ENCODE results near the gene GOLGA8K.
"Not testable (repeated sequence)": the region's sequence is repeated elsewhere in the genome, so short reads cannot be mapped to it uniquely, and the experiment has no call there.

The GOLGA8K gene, protein sequence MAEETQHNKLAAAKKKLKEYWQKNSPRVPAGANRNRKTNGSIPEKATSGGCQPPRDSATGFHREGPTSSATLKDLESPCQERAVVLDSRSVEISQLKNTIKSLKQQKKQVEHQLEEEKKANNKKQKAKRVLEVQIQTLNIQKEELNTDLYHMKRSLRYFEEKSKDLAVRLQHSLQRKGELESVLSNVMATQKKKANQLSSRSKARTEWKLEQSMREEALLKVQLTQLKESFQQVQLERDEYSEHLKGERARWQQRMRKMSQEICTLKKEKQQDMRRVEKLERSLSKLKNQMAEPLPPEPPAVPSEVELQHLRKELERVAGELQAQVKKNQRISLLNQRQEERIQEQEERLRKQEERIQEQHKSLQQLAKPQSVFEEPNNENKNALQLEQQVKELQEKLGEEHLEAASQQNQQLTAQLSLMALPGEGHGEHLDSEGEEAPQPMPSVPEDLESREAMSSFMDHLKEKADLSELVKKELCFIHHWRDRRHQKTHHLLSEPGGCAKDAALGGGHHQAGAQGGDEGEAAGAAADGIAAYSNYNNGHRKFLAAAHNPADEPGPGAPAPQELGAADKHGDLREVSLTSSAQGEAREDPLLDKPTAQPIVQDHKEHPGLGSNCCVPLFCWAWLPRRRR

DNA sequence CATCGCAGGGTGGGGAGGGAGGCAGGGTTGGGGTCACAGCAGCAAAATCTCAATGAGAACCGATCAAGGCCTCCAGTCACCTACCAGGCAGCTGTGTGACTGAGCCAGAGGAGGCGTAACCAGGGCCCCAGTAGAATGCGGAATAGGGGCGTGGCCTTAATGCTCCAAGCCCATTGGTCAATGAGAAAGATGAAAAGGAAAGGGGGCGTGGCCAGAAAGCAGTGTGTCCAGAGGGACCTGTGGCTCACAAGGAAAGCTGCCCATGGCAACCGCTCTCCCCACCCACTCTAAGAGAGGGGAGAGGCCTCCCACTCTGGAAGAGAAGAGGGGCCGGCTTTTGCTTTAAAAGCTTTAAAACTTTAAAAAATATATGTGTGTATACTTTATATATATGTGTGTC is at the start of gene GOLGA8K:
Gene GOLGA8K, minus strand, starts transcription at position 101 of the 400 bp plus-strand sequence. Its CDS starts 98 bp downstream, at position 3.
- H3K27me3 ChIP-seq (ENCODE audit: low read depth, low read length); H3K27ac ChIP-seq (ENCODE audit: low read length); H3K4me3 ChIP-seq (ENCODE audit: low read depth in 1 of 2, low read length in 2 of 2); H3K9me3 ChIP-seq (ENCODE audit: control insufficient read depth in 1 of 2, low read length in 2 of 2); H3K36me3 ChIP-seq (ENCODE audit: control insufficient read depth in 1 of 2, insufficient read depth in 2 of 2, low read length in 2 of 2); H3K4me1 ChIP-seq (ENCODE audit: control insufficient read depth in 1 of 2, insufficient read depth in 2 of 2, low read length in 2 of 2): not testable (repeated sequence)

DNA sequence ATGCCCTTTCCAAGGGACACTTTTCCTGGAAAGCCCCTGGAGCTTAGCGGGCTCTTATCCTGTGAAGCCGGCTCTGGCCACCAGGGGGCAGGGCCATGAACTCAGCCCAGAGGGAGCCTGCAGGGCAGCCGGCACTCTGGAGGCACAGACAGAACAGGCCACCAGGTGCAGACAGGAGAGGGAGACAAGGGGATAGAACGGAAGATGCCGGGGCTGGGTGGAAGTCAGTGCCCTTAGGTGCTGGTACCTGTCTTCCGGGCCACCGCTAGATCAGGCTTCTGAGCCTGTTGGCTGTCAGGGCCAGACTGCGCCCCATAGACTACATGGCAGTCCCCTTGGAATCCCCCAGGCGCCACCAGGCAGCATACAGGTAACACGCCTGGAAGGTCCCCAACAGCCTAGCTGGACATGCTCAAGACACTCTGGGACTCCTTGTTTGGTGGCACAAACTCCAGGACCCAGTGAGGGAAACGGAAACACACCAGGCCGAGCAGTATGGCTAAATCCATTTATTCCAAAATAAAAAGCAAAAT is 37.4 kb upstream of the GOLGA8K start:
- H3K9me3 ChIP-seq (ENCODE audit: control insufficient read depth in 1 of 2, low read length in 2 of 2); H3K4me3 ChIP-seq (ENCODE audit: low read depth in 1 of 2, low read length in 2 of 2): not testable (repeated sequence)

DNA sequence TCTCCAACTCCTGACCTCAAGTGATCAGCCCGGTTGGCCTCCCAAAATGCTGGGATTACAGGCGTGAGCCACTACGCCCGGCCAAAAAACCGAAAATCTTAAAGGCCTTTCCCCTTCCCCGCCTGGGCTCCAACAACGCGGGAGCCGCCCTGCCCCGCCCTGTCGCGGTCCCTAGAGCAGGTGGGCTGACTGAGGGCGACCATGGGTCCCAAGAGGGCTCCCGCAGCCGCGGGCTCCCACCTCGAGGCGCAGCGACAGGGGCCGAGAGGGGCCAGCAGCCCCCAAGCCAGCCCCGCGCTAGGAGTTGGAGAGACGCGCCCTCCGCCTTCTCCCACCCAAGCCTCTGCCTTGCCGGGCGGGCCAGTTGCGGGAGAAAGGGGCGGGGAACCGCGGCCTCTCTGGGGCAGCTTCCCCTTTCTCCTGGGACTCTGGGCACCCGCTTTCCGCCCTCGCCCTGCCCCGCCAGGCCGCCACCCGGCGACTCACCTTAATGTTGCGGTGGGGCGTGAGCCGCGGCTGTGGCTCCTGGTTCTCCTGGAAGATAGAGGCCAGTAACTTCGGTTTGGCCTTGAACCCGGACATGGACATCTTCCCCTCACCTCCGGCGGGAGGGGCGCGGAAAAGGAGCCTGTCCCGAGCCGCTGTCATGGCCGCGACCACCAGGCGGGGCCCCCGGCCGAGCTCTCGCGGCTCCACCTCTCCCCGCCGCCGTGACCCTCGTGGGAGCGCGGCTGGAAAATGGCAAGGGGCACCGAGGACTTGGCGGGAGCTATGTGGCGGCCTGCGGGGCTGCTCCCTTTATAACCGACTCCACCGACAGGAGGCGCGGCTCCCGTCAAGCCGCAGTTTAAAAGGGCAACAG is 31.2 kb upstream of the GOLGA8K start:
- H3K4me1 ChIP-seq (ENCODE audit: control insufficient read depth in 1 of 2, insufficient read depth in 2 of 2, low read length in 2 of 2); H3K9me3 ChIP-seq (ENCODE audit: control insufficient read depth in 1 of 2, low read length in 2 of 2); H3K36me3 ChIP-seq (ENCODE audit: control insufficient read depth in 1 of 2, insufficient read depth in 2 of 2, low read length in 2 of 2); H3K27ac ChIP-seq (ENCODE audit: low read length); H3K4me3 ChIP-seq (ENCODE audit: low read depth in 1 of 2, low read length in 2 of 2); H3K27me3 ChIP-seq (ENCODE audit: low read depth, low read length): not testable (repeated sequence)

More for the DNA sequence above, 37.4 kb upstream of the GOLGA8K start:
- H3K27ac ChIP-seq (ENCODE audit: low read length); H3K27me3 ChIP-seq (ENCODE audit: low read depth, low read length); H3K4me1 ChIP-seq (ENCODE audit: control insufficient read depth in 1 of 2, insufficient read depth in 2 of 2, low read length in 2 of 2); H3K36me3 ChIP-seq (ENCODE audit: control insufficient read depth in 1 of 2, insufficient read depth in 2 of 2, low read length in 2 of 2): not testable (repeated sequence)

DNA sequence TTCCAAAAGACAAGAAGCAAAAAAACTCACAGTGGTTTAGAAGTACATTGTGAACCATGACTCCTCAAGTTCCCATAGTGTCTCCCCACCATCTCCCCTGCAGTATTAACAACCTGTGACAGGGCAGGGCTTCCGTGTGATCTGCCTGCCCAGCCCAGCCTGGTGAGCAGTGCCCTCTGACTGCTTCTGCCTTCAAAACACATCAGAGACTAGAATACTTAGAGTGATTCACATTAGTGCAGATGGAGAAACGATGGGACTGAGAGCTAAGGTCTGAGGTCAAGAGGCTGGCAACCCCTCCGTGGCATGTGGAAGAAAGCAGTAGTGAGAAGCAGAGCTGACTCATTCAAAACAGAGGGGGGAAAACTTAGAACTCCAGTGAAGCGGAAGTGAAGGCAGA is 24.5 kb upstream of the GOLGA8K start:
- H3K27me3 ChIP-seq (ENCODE audit: low read depth, low read length); H3K4me3 ChIP-seq (ENCODE audit: low read depth in 1 of 2, low read length in 2 of 2); H3K9me3 ChIP-seq (ENCODE audit: control insufficient read depth in 1 of 2, low read length in 2 of 2); H3K36me3 ChIP-seq (ENCODE audit: control insufficient read depth in 1 of 2, insufficient read depth in 2 of 2, low read length in 2 of 2); H3K4me1 ChIP-seq (ENCODE audit: control insufficient read depth in 1 of 2, insufficient read depth in 2 of 2, low read length in 2 of 2); H3K27ac ChIP-seq (ENCODE audit: low read length): not testable (repeated sequence)

DNA sequence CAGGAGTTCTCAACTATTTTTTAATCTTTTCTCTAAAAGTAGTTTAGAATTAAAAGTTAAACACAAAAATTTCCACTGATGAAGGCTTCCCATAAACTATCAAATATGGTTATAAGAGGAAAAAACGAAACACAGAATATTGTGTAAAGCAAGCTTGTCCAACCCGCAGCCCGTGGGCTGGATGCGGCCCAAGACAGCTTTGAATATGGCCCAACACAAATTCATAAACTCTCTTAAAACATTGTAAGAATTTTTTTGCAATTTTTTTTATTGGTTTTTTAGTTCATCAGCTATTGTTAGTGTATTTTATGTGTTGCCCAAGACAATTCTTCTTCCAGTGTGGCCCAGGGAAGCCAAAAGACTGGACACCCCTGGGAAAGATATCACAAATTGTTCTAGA is 23.4 kb upstream of the GOLGA8K start:
- H3K9me3 ChIP-seq (ENCODE audit: control insufficient read depth in 1 of 2, low read length in 2 of 2); H3K27me3 ChIP-seq (ENCODE audit: low read depth, low read length); H3K36me3 ChIP-seq (ENCODE audit: control insufficient read depth in 1 of 2, insufficient read depth in 2 of 2, low read length in 2 of 2); H3K4me3 ChIP-seq (ENCODE audit: low read depth in 1 of 2, low read length in 2 of 2); H3K27ac ChIP-seq (ENCODE audit: low read length); H3K4me1 ChIP-seq (ENCODE audit: control insufficient read depth in 1 of 2, insufficient read depth in 2 of 2, low read length in 2 of 2): not testable (repeated sequence)

DNA sequence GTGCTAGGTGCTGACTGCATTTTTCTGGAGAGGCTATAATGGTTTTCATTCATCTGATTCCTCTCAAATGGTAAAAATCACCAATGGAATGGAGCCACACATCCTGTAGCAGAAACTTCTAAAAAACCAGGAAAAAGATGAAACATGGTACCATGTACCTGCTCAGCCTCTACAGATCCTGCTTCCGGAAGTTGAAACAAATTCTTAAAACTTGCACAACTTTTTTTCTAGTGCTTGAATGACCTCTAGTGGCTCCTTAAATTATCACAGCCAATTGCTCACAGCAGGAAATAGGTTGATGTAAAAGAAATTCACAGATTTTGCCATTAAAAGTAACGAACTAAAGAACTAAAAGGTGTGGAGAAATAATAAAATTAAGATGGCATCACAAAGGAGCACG is 4.8 kb upstream of the GOLGA8K start:
- H3K4me1 ChIP-seq (ENCODE audit: control insufficient read depth in 1 of 2, insufficient read depth in 2 of 2, low read length in 2 of 2); H3K27ac ChIP-seq (ENCODE audit: low read length); H3K4me3 ChIP-seq (ENCODE audit: low read depth in 1 of 2, low read length in 2 of 2); H3K27me3 ChIP-seq (ENCODE audit: low read depth, low read length); H3K36me3 ChIP-seq (ENCODE audit: control insufficient read depth in 1 of 2, insufficient read depth in 2 of 2, low read length in 2 of 2); H3K9me3 ChIP-seq (ENCODE audit: control insufficient read depth in 1 of 2, low read length in 2 of 2): not testable (repeated sequence)

DNA sequence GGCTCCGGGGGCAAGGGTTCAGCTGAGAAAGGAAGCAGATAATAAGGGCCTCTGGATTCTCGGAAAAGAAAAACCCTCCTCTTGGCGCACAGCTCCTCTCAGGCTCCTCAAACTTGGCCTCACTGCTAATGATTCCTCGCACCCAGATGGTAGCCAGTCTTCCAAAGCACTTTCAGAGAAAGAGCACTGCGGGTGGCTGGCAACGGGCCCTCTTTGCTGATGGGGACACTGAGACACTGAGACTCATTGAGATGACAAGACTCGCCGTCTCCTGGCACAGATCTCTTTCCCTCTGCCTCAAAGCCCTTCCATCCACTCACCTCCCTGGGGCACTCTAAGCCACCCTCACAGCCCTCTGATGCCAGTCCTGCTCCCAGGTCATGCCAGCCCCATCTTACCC is 6.6 kb downstream of the GOLGA8K start:
- not testable (repeated sequence) for H3K4me1 ChIP-seq (ENCODE audit: control insufficient read depth in 1 of 2, insufficient read depth in 2 of 2, low read length in 2 of 2); H3K4me3 ChIP-seq (ENCODE audit: low read depth in 1 of 2, low read length in 2 of 2); H3K36me3 ChIP-seq (ENCODE audit: control insufficient read depth in 1 of 2, insufficient read depth in 2 of 2, low read length in 2 of 2); H3K27ac ChIP-seq (ENCODE audit: low read length); H3K27me3 ChIP-seq (ENCODE audit: low read depth, low read length); H3K9me3 ChIP-seq (ENCODE audit: control insufficient read depth in 1 of 2, low read length in 2 of 2)

DNA sequence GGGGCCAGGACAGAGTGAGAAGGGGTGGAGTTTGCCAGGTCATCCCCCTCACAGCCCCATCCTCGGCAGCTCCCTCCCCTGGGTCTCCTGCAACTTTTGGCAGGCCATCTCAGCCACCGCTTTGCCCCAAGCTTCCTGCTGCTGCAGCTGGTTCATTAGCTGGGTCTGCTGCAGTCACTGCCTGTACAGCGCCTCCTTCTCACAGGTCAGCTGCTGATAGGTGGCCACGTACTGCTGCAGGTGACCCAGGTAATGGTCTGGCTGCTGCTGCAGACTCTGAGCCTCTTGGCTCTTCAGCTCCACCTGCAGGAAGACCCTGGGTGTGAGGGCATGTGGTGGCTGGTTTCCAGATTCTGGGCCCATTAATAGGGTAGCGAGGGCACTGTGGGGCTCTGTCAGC is 8.3 kb downstream of the GOLGA8K start:
- H3K4me1 ChIP-seq (ENCODE audit: control insufficient read depth in 1 of 2, insufficient read depth in 2 of 2, low read length in 2 of 2); H3K27ac ChIP-seq (ENCODE audit: low read length); H3K27me3 ChIP-seq (ENCODE audit: low read depth, low read length); H3K4me3 ChIP-seq (ENCODE audit: low read depth in 1 of 2, low read length in 2 of 2); H3K9me3 ChIP-seq (ENCODE audit: control insufficient read depth in 1 of 2, low read length in 2 of 2); H3K36me3 ChIP-seq (ENCODE audit: control insufficient read depth in 1 of 2, insufficient read depth in 2 of 2, low read length in 2 of 2): not testable (repeated sequence)

DNA sequence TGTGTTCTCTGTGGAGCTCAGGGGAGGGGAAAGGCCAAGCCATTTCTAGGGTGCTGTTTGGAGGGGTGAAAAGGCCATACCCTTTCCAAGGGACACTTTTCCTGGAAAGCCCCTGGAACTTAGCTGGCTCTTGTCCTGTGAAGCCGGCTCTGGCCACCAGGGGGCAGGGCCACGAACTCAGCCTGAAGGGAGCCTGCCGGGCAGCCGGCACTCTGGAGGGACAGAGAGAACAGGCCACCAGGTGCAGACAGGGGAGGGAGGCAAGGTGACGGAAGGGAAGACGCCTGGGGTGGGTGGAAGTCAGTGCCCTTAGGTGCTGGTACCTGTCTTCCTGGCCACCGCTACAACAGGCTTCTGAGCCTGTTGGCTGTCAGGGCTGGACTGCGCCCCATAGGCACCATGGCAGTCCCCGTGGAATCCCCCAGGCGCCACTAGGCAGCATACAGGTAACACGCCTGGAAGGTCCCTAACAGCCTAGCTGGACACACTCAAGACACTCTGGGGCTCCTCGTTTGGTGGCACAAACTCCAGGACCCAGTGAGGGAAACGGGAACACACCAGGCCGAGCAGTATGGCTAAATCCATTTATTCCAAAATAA is 14.9 kb downstream of the GOLGA8K start:
- not testable (repeated sequence) for H3K9me3 ChIP-seq (ENCODE audit: control insufficient read depth in 1 of 2, low read length in 2 of 2); H3K36me3 ChIP-seq (ENCODE audit: control insufficient read depth in 1 of 2, insufficient read depth in 2 of 2, low read length in 2 of 2); H3K27me3 ChIP-seq (ENCODE audit: low read depth, low read length); H3K4me1 ChIP-seq (ENCODE audit: control insufficient read depth in 1 of 2, insufficient read depth in 2 of 2, low read length in 2 of 2); H3K27ac ChIP-seq (ENCODE audit: low read length); H3K4me3 ChIP-seq (ENCODE audit: low read depth in 1 of 2, low read length in 2 of 2)

DNA sequence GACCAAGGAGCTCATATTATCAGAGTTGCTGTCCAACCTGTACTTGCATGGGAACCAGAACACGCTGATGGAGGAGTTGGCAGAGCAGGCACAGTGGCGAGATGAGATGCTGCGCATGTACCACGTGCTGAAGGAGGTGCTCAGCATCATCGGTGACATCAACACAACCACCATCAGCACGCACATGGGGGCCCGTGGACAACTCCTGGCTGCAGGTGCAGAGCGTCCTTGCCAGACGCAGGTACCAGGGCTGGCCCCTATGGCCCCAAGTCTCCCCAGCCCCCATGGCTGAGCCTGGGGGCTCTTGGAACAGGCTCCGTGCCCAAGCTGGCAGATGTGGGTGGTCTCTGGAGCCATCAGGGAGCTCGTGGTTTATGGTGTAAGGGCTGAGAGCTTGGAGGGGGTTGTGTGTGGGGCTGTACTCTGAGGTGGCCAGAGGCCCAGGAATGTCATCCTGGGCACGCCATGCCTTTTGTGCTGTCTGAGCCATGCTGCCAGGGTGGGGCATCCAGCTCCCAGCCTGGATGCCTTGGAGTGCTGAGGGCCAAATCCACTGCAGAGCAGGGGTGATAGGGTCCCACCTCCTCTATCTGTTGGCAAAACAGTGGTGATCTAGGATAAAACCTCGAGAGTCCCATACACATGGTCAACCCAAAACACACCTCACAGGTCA is 17.1 kb downstream of the GOLGA8K start:
- H3K27ac ChIP-seq (ENCODE audit: low read length); H3K4me3 ChIP-seq (ENCODE audit: low read depth in 1 of 2, low read length in 2 of 2); H3K27me3 ChIP-seq (ENCODE audit: low read depth, low read length); H3K9me3 ChIP-seq (ENCODE audit: control insufficient read depth in 1 of 2, low read length in 2 of 2); H3K4me1 ChIP-seq (ENCODE audit: control insufficient read depth in 1 of 2, insufficient read depth in 2 of 2, low read length in 2 of 2); H3K36me3 ChIP-seq (ENCODE audit: control insufficient read depth in 1 of 2, insufficient read depth in 2 of 2, low read length in 2 of 2): not testable (repeated sequence)

DNA sequence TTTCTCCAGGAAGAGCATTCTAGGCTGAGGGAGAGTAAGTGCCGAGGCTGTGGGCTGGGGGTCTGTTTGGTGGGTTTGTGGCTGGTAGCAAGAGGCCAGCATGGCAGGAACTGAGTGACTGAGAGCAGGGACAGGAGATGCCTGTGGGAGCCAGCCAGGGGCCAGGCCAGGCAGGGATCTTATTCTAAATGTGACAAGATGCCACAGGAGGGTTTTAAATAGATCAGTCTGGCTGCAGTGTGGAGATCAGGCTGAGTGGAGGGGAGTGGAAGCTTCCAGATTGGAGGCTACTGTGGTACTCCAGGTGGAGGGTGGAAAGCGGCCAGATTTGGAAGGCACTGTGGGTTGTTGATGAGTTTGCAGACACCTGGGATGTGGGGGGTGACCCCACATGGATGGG is 28.9 kb downstream of the GOLGA8K start:
- not testable (repeated sequence) for H3K36me3 ChIP-seq (ENCODE audit: control insufficient read depth in 1 of 2, insufficient read depth in 2 of 2, low read length in 2 of 2); H3K4me3 ChIP-seq (ENCODE audit: low read depth in 1 of 2, low read length in 2 of 2); H3K9me3 ChIP-seq (ENCODE audit: control insufficient read depth in 1 of 2, low read length in 2 of 2); H3K27me3 ChIP-seq (ENCODE audit: low read depth, low read length); H3K4me1 ChIP-seq (ENCODE audit: control insufficient read depth in 1 of 2, insufficient read depth in 2 of 2, low read length in 2 of 2); H3K27ac ChIP-seq (ENCODE audit: low read length)
